Astrocyte (in vitro differentiated cells and primary cell): ENCODE measurements around the gene SNRPD3. TPM values are rescaled to one million over a fixed set of nuclear protein-coding genes. Genes with fewer than 3 reads are reported as not detected.

ENCODE experiments used
- DNase-seq: peaks from one replicate; pipeline ENCODE4 v3.0.0-alpha.2; 2010; ENCODE audit warnings: low read depth
- FAIRE-seq: peaks from 2 replicates; lab custom pipeline; 2011; peaks lifted over from hg19 to GRCh38; lab: Jason Lieb, UNC
- H2AFZ ChIP-seq: 2 replicates; pipeline ENCODE4 v1.6.0; 2012; ENCODE audit warnings: low read depth, low read length, inconsistent platforms
- H3K27ac ChIP-seq: 2 replicates; pipeline ENCODE4 v1.5.1; 2011; ENCODE audit warnings: low read depth, low read length, inconsistent platforms
- H3K27me3 ChIP-seq: 2 replicates; pipeline ENCODE4 v1.6.0; 2011; ENCODE audit warnings: low read length, inconsistent platforms; ENCODE audit not compliant: insufficient read depth
- H3K36me3 ChIP-seq: 2 replicates; pipeline ENCODE4 v1.5.1; 2011; ENCODE audit warnings: low read length, inconsistent platforms; ENCODE audit not compliant: insufficient read depth
- H3K4me1 ChIP-seq: 2 replicates; pipeline ENCODE4 v1.5.1; 2011; ENCODE audit warnings: low read length, inconsistent platforms; ENCODE audit not compliant: insufficient read depth
- H3K4me2 ChIP-seq: 2 replicates; pipeline ENCODE4 v1.6.0; 2012; ENCODE audit warnings: low read length, inconsistent platforms
- H3K4me3 ChIP-seq: 2 replicates; pipeline ENCODE4 v1.5.1; 2011; ENCODE audit warnings: low read depth, mild to moderate bottlenecking, low read length, inconsistent platforms; ENCODE audit not compliant: insufficient read depth
- H3K79me2 ChIP-seq: 2 replicates; pipeline ENCODE4 v1.6.0; 2012; ENCODE audit warnings: mild to moderate bottlenecking, low read length, inconsistent platforms; ENCODE audit not compliant: insufficient read depth
- H3K9ac ChIP-seq: 2 replicates; pipeline ENCODE4 v1.6.0; 2012; ENCODE audit warnings: mild to moderate bottlenecking, low read length, inconsistent platforms
- H3K9me3 ChIP-seq: 2 replicates; pipeline ENCODE4 v1.5.1; 2012; ENCODE audit warnings: low read depth, mild to moderate bottlenecking, low read length, inconsistent platforms; ENCODE audit not compliant: insufficient read depth
- H4K20me1 ChIP-seq: 2 replicates; pipeline ENCODE4 v1.6.0; 2012; ENCODE audit warnings: low read length, inconsistent platforms; ENCODE audit not compliant: insufficient read depth
- H3K27ac Mint-ChIP-seq: one replicate; pipeline ENCODE4 v1.8.0; 2021; ENCODE audit warnings: mild to moderate bottlenecking, mixed read lengths; ENCODE audit not compliant: unreplicated experiment
- H3K27me3 Mint-ChIP-seq: one replicate; pipeline ENCODE4 v1.8.0; 2021; ENCODE audit warnings: low read depth, mixed read lengths; ENCODE audit not compliant: unreplicated experiment
- H3K36me3 Mint-ChIP-seq: one replicate; pipeline ENCODE4 v1.8.0; 2021; ENCODE audit warnings: low read depth, mixed read lengths; ENCODE audit not compliant: unreplicated experiment
- H3K4me1 Mint-ChIP-seq: one replicate; pipeline ENCODE4 v1.8.0; 2021; ENCODE audit warnings: low read depth, mixed read lengths; ENCODE audit not compliant: unreplicated experiment
- H3K4me3 Mint-ChIP-seq: one replicate; pipeline ENCODE4 v1.8.0; 2021; ENCODE audit warnings: mild to moderate bottlenecking, moderate library complexity, mixed read lengths; ENCODE audit not compliant: unreplicated experiment
- H3K9me3 Mint-ChIP-seq: one replicate; pipeline ENCODE4 v1.8.0; 2021; ENCODE audit warnings: mild to moderate bottlenecking, mixed read lengths; ENCODE audit not compliant: unreplicated experiment
- CTCF ChIP-seq: IDR thresholded peaks from 2 replicates; pipeline ENCODE4 v1.5.1; 2011; ENCODE audit warnings: low read depth, mild to moderate bottlenecking, inconsistent platforms, low read length, moderate library complexity; ENCODE audit not compliant: insufficient read depth
- EZH2 ChIP-seq: IDR thresholded peaks from 2 replicates; pipeline ENCODE4 v1.6.1; 2012; ENCODE audit warnings: mild to moderate bottlenecking, low read length, inconsistent platforms; ENCODE audit not compliant: insufficient read depth
- total RNA-seq: library from RNA; stranded (reverse); gene quantifications from 2 replicates; pipeline ENCODE4 v1.2.1, GENCODE V29; 2021

Gene SNRPD3
- total RNA-seq, 1 donor from 2014 or later = 97.3 TPM

DNA sequence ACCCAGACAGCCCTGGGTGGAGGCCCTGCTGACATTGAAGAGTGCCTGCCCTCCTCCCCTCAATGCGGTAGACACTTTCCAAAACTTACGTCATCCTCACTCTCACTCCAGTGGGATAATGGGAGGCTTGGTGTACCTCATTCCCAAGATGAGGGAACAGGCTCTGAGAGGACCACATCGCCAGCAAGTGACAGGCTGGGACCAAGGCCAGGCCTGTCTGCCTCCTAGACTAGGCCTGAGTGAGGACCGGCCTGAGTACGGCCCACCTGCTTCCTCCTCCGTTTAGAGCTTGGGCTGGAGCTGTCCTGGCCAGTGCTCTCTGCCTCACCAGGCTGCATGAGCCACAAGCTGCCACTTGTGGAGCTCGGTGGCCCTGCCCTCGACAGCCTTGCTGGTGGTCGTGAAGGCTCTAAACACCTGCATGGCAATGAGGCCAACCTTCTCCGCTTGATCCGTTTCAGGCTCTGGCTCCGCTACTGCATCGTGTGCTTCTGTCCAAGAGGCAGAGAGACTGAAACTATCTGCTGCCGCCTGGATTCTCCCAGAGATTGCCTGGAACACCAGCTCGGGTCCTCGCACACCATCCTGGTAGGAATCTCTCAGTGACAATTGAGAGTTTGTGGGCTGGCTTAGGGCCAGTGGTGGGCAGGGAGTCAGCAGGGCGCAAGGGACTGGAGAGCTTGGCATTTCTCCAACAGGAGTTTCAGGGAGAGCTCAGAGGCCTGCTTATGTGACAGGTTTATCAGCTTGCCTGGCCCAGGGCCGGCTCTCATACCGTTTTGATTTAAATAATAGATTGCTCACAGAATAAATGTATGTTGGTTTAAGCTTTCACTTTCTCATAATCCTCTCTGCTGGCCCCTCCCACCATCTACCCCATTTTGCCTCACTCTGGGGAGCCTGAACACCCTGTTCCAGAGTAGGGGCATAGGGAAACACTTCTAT is 27.7 kb downstream of the SNRPD3 start:
- Histone ChIP-seq H3K4me3 (no peak overlapping the region), H3K9me3 (no peaks in the 10 kb centered on the region), H2AFZ (no peak overlapping the region), H3K4me2 (peak overlapping the region; percentile 43), H3K27me3 (no peaks in the 10 kb centered on the region), H4K20me1 (no peaks in the 10 kb centered on the region), H3K9ac (peak overlapping the region; percentile 3), H3K4me1 (peaks cover 11% of the 10 kb centered on the region), H3K27ac (no peak overlapping the region), H3K36me3 (no peaks in the 10 kb centered on the region), H3K79me2 (no peaks in the 10 kb centered on the region)
- FAIRE-seq = no peak
- no peak overlapping the region for H3K27ac Mint-ChIP-seq
- no peak overlapping the region for H3K4me3 Mint-ChIP-seq
- no peaks in the 10 kb centered on the region for H3K27me3 Mint-ChIP-seq
- peak; percentile 7 for DNase-seq
- TF ChIP-seq EZH2 = no peak
- TF ChIP-seq CTCF = no peak
- H3K9me3 Mint-ChIP-seq = no peaks in the 10 kb centered on the region
- peaks cover under 1% of the 10 kb centered on the region for H3K36me3 Mint-ChIP-seq
- peaks cover 8% of the 10 kb centered on the region for H3K4me1 Mint-ChIP-seq

DNA sequence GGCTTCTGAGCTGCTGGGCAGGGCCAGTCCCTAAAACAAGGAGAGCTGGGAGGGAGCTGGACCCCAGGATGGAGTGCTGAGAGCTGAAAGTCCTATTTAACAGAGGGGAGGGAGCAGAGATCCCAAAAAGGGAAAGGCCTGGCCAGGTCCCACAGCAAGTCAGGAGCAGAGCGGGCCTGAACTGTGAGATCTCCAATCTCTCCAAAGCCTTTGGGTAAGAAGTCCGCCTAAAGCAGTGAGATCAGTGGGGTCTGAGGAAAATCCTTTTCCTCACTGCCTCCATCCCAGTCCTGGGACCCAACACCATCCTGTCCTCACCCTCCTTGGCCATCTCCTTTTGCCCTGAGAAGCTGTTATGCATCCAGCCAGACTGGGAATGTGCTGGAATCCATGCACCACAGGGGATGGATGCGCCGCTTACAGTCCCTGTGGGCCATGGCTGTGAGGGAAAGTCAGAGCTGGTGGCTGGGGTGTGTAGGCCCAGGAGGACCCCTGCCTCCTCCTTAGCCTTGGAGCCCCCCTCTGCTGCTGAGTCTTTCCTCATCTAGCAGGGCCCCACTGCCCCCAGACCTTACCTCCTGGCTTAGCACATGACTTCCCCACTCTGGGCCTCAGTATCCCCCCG is 28.5 kb downstream of the SNRPD3 start:
- H2AFZ ChIP-seq = no peak overlapping the region
- no peaks in the 10 kb centered on the region for H3K27me3 ChIP-seq
- Mint-ChIP-seq H3K27ac (no peak overlapping the region), H3K36me3 (no peaks in the 10 kb centered on the region), H3K4me1 (peaks cover 6% of the 10 kb centered on the region), H3K27me3 (no peaks in the 10 kb centered on the region), H3K4me3 (no peak overlapping the region), H3K9me3 (no peaks in the 10 kb centered on the region)
- FAIRE-seq (no peak), DNase-seq (no peak)
- no peak overlapping the region for H3K27ac ChIP-seq
- TF ChIP-seq CTCF (no peak), EZH2 (no peak)
- H3K9ac ChIP-seq = no peak overlapping the region
- H3K9me3 ChIP-seq = no peaks in the 10 kb centered on the region
- peaks cover 16% of the 10 kb centered on the region for H3K4me1 ChIP-seq
- no peaks in the 10 kb centered on the region for H4K20me1 ChIP-seq
- H3K4me2 ChIP-seq = peak overlapping the region; percentile 43
- no peaks in the 10 kb centered on the region for H3K79me2 ChIP-seq
- no peak overlapping the region for H3K4me3 ChIP-seq
- no peaks in the 10 kb centered on the region for H3K36me3 ChIP-seq
